ENCODE data around the gene TBX21. TPM values are rescaled to one million over a fixed set of nuclear protein-coding genes. Genes with fewer than 3 reads are reported as not detected.
"Not testable (repeated sequence)": the region's sequence is repeated elsewhere in the genome, so short reads cannot be mapped to it uniquely, and the experiment has no call there.

Gene TBX21
- polyA plus RNA-seq, 1 donor from 2014 or later: 10.0 TPM

DNA sequence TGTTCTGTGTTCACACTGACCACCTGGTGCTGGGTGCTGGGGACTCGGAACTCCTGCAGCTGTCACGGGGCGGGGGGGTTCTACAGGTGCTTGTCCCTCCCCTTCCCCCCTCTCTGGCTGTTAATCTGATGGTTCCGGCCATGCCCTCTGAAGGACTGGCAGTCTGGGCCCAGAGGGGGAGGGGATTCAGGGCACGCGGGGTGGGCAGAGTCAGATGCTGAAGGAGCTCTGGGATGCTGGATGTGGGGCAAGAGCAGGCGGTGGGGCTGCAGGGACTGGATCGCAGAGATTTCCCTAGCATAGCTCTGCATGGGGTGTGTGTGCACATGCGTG is 5.4 kb upstream of the TBX21 start:
- Mint-ChIP-seq H3K27me3 (peaks cover 8% of the 10 kb centered on the region), H3K4me3 (peak overlapping the region in 1 of 4 donors; percentile 16), H3K27ac (no peak overlapping the region), H3K9me3 (no peaks in the 10 kb centered on the region), H3K36me3 (no peaks in the 10 kb centered on the region), H3K4me1 (peaks cover 3 to 9% (median 7%) of the 10 kb centered on the region in 3 donors)

DNA sequence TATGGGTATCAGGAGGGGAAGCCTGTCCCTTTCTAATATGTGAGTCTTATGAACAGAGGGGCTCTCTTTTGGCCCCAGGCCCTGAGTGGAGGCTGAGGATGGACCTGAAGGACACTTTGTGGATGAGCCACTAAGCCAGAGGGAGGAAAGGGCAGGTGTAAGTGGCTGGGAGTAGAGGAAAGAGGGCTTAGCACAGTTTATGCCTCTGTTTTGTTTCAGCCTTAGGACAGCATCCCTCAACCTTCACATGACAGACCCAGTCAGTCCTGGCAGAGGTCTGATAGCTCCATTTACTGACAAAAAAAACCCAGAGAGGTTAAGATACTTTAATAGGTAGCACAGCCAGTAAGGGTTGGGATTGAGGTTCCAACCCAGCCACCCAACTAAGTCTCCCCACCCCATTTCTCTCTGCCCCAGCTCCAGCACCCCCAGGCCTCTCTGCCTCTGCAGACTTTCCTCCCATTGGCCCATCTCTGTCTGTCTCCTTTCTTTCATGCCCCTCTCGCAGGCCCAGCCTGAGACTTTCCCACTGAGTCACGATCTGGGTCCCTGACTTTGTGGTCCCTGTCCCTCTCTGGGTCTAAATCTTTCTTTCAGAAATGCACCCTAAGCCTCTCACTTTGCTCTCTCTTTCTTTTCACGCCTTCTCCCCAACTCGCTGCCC is 4.7 kb upstream of the TBX21 start:
- H3K4me3 Mint-ChIP-seq: peak overlapping the region in 1 of 4 donors; percentile 16
- H3K27me3 Mint-ChIP-seq: peaks cover 5% of the 10 kb centered on the region
- no peaks in the 10 kb centered on the region for H3K9me3 Mint-ChIP-seq
- H3K27ac Mint-ChIP-seq: no peak overlapping the region
- no peaks in the 10 kb centered on the region for H3K36me3 Mint-ChIP-seq
- H3K4me1 Mint-ChIP-seq: peaks cover 3 to 9% (median 9%) of the 10 kb centered on the region in 3 donors

DNA sequence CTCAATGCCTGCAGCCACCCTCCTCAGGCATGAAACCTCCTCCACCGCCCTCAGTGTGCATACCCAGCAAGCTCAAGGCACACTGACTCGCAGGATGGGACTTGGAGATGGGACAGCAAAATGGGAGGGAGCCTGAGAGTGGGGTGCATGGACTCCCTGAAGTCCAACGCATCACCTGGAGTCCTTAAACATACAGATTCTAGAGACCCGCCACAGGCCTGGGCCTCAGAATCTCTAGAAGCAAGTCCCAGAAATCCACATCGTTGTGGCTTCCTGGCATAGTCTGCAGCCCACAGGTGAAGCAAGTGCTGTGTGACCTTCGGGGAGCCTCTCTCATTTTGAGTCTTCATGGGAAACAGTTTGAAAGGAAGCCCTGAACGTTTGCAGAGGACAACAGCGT is 3.6 kb upstream of the TBX21 start:
- H3K9me3 Mint-ChIP-seq: no peaks in the 10 kb centered on the region
- no peak overlapping the region for H3K4me3 Mint-ChIP-seq
- peaks cover 4% of the 10 kb centered on the region for H3K27me3 Mint-ChIP-seq
- no peaks in the 10 kb centered on the region for H3K36me3 Mint-ChIP-seq
- no peak overlapping the region for H3K27ac Mint-ChIP-seq
- H3K4me1 Mint-ChIP-seq: peaks cover 3 to 15% (median 11%) of the 10 kb centered on the region in 3 donors

DNA sequence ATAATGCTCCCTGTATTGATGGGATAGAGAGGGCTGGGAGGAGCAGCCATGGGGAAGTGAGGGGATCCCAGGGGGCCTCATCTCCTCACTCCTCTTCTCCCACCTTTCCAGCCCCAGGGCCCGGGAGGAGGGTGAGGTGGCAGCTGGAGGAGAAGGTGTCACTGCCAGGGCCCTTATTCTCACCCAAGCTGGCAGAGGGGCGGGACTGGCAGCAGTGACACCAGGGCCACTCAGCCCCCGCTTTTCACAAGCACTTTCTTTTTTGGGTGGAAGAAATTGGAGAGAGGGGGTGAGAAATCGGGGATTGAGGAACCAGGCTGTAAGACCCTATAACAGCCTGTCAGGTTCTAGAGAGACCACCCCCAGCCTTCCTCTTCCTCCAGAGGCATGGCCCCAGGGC is 2.4 kb upstream of the TBX21 start:
- Mint-ChIP-seq H3K27me3 (peaks cover 3% of the 10 kb centered on the region), H3K36me3 (no peaks in the 10 kb centered on the region), H3K4me3 (peak overlapping the region in 1 of 4 donors; percentile 63), H3K27ac (peak overlapping the region in 1 of 3 donors; percentile 88), H3K9me3 (no peaks in the 10 kb centered on the region), H3K4me1 (peaks cover 3 to 21% (median 20%) of the 10 kb centered on the region in 3 donors)

DNA sequence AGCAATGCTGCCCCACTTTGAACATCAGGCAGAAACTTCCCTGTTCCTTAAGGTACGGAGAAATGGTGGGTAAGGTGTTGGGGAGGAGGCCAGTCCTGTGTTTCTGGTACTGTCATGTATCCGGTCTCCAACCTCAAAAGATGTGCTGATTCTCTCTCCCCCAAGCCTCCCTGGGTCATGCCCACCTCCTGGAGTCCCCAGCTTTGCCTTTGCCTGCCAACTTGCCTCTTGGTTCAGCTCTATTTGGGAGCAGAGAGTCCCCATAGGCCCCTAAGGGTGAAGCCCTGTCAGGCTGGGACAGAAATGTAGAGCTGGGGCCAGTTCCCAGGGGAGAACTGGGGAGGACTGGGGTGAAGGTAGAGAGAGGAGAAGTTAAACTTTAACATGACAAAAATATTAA is 1.6 kb upstream of the TBX21 start:
- no peaks in the 10 kb centered on the region for H3K36me3 Mint-ChIP-seq
- H3K9me3 Mint-ChIP-seq: no peaks in the 10 kb centered on the region
- H3K4me3 Mint-ChIP-seq: peak overlapping the region in 2 of 4 donors; percentile 41 to 72
- H3K27ac Mint-ChIP-seq: peak overlapping the region in 1 of 3 donors; percentile 88
- no peaks in the 10 kb centered on the region for H3K27me3 Mint-ChIP-seq
- peaks cover 3 to 24% (median 21%) of the 10 kb centered on the region in 3 donors for H3K4me1 Mint-ChIP-seq

DNA sequence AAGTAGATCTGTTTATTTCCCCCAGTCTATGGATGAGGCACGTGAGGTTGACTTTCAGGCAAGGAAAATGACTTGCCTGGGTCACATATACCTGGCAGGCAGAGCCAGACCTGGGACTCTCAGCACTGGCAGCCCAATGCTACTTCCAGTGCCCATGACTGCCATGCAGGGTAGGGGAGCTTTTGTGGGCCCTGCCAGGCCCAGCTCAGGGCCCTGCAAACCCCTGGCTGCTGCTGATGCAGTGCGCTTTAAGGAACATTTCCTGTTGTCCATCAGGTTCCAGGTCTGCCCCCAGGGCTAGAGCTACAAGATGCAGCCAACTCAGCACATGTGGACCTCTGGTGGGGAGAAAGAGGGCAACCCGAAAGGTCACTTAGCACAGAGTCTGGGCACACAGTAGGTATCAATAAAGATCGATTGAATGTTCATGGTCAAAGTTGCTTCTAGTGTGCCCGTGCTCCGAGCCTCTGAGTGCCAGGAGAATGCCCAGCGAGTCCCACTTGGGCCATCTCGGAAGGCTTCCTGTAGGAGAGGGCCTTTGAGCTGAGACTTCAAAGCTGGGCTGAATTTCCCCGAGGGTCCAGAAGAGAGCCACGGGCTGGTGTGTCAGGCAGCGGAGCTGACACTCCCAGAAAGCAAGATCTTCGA is 513 bp upstream of the TBX21 start:
- H3K27ac Mint-ChIP-seq: peak overlapping the region in 2 of 3 donors; percentile 46 to 76
- no peaks in the 10 kb centered on the region for H3K36me3 Mint-ChIP-seq
- H3K9me3 Mint-ChIP-seq: no peaks in the 10 kb centered on the region
- no peaks in the 10 kb centered on the region for H3K27me3 Mint-ChIP-seq
- peaks cover 8 to 30% (median 21%) of the 10 kb centered on the region in 3 donors for H3K4me1 Mint-ChIP-seq
- H3K4me3 Mint-ChIP-seq: peak overlapping the region; percentile 69 to 89 (median 80)

DNA sequence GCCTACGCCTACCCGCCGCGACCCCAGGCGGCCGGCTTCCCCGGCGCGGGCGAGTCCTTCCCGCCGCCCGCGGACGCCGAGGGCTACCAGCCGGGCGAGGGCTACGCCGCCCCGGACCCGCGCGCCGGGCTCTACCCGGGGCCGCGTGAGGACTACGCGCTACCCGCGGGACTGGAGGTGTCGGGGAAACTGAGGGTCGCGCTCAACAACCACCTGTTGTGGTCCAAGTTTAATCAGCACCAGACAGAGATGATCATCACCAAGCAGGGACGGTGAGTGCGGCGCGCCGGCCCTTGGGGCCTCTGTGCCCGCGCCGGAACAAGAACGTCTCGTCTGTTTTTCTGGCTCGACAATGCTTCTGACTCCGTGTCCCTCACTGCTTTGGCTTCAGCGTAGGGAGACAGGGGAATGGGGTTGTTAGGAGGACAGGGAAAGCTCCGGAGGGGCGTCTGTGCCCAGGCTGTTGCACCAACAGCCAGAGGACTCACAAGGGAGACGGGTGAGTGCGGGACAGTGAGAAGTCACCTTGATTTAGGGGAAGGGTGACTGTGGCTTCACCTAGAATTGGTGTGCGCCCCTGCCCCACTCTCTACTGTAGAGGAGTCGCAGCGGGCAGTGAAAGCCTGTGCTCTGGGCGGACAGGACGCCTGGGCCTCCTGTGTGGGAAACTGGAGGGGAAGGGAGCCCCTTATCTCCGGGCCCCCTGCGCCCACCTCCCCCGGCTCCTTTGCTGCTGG is 806 bp downstream of the TBX21 start:
- H3K9me3 Mint-ChIP-seq: no peaks in the 10 kb centered on the region
- H3K27me3 Mint-ChIP-seq: no peaks in the 10 kb centered on the region
- peak overlapping the region; percentile 47 to 97 (median 75) for H3K27ac Mint-ChIP-seq
- peaks cover 8 to 33% (median 21%) of the 10 kb centered on the region in 3 donors for H3K4me1 Mint-ChIP-seq
- peak overlapping the region; percentile 89 to 96 (median 94) for H3K4me3 Mint-ChIP-seq
- H3K36me3 Mint-ChIP-seq: no peaks in the 10 kb centered on the region

DNA sequence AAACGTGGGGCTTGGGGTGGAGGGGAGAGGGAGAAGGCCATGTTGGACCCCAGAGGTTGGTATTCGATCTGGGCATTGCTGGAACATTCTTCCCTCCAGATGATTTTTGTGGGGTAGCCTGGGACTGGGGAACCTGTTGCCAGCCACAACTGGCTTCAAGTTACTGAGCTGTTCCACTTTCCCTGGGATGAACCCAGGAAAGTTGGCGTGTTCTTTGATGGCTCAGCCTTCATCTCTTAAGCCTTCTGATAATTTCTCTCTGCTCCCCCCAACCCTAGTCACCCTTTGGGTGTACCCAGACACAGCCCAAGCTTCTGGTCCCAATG is 2.1 kb downstream of the TBX21 start:
- Mint-ChIP-seq H3K36me3 (no peaks in the 10 kb centered on the region), H3K4me3 (peak overlapping the region; percentile 89 to 96 (median 94)), H3K9me3 (no peaks in the 10 kb centered on the region), H3K27ac (peak overlapping the region; percentile 57 to 97 (median 93)), H3K27me3 (no peaks in the 10 kb centered on the region), H3K4me1 (peaks cover 8 to 35% (median 23%) of the 10 kb centered on the region in 3 donors)

DNA sequence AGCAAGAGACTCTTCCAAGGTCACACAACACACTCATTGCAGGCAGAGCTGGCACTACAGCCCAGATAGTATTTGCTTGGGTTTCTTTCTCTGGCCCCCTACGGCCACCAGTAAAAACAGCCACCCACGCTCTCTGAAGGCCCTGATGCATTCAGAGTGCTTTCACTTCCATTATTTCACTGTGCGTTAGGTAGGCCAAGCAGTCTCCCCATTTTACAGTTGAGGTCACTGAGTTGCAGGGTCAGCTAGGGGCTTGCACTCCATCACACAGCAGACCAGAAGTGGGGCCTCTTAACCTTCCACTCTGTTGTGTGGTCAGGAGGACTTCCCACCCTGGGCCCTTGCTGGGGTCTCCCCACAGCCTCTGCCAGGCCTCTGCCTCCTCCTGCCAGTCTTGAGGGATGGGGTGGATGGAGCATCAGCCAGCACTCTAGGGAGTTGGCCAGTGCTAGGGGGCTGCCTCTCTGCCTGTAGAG is 2.5 kb downstream of the TBX21 start:
- Mint-ChIP-seq H3K36me3 (no peaks in the 10 kb centered on the region), H3K27me3 (no peaks in the 10 kb centered on the region), H3K27ac (peak overlapping the region; percentile 57 to 97 (median 93)), H3K4me3 (peak overlapping the region; percentile 89 to 96 (median 94)), H3K4me1 (peaks cover 8 to 35% (median 23%) of the 10 kb centered on the region in 3 donors), H3K9me3 (no peaks in the 10 kb centered on the region)

DNA sequence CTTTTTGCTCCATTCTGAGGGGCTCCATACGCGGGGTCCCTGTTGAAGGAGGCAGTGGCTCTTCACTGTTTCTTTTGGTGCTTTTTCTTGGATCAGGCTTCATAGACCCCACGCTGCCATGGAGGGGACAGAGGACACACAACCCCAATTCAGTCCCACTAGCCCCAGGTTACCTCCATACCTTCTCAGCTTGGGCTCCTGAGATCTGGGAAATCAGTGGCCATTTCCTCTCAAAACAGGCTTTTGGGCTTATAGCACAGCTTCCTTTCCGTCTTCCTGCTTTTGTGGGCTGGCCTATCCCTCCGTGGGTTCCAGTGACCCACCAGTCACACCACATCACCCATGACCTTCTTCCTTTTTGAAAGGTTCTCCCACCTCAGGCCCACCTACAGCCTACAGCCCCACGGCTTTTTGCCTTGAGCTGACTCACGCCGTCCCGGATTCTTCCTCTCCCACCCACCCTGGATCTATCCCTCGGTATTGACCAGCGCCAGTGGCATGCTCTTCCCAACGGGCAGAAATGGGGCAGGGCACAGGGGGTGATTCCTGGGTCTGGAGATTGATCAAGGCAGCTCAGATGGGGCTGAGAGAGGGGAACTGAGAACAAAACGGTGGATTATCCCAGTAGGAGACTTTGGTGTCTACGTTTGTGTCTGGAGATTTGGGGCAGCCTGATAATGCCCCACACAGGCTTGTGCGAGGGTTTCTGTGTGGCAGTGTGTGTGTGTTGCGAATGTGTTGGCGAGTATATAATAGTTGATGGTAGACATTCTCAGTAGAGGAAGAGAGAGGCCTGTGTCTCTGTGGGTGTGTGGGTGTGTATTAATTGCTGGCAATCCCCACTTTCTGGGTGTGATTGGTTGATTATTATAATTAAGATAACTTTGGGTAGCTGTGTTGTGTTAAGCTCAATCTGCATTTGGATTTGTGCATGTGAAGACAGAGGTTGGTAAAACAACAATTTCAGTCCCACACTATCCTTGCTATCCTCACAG is 3.8 kb downstream of the TBX21 start:
- no peaks in the 10 kb centered on the region for H3K36me3 Mint-ChIP-seq

DNA sequence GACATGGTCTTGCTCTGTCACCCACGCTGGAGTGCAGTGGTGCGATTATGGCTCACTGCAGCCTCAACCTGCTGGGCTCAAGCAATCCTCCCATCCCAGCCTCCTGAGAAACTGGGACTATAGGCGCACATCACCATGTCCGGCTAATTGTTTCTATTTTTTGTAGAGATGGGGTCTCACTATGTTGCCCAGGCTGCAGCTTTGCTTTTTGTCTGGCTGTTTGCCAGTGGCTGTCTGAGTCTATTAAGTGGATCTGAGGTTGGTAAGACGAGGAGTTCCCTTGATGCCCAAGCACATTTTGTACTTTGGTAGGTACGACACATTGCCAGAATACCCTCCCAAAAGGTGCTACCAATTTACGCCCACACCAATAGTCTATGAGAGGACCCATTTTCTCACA is 5.1 kb downstream of the TBX21 start:
- H3K27ac Mint-ChIP-seq: peak overlapping the region in 1 of 3 donors; percentile 39
- peaks cover 1% of the 10 kb centered on the region for H3K27me3 Mint-ChIP-seq
- peak overlapping the region in 1 of 4 donors; percentile 57 for H3K4me3 Mint-ChIP-seq
- no peaks in the 10 kb centered on the region for H3K9me3 Mint-ChIP-seq
- no peaks in the 10 kb centered on the region for H3K36me3 Mint-ChIP-seq
- H3K4me1 Mint-ChIP-seq: peaks cover 5 to 38% (median 20%) of the 10 kb centered on the region in 3 donors

More for the DNA sequence above, 3.8 kb downstream of the TBX21 start:
- Mint-ChIP-seq H3K27me3 (no peaks in the 10 kb centered on the region), H3K9me3 (no peaks in the 10 kb centered on the region), H3K4me1 (peaks cover 7 to 43% (median 26%) of the 10 kb centered on the region in 3 donors), H3K4me3 (peak overlapping the region in 3 of 4 donors; percentile 69 to 89 (median 85)), H3K27ac (peak overlapping the region in 1 of 3 donors; percentile 97)

DNA sequence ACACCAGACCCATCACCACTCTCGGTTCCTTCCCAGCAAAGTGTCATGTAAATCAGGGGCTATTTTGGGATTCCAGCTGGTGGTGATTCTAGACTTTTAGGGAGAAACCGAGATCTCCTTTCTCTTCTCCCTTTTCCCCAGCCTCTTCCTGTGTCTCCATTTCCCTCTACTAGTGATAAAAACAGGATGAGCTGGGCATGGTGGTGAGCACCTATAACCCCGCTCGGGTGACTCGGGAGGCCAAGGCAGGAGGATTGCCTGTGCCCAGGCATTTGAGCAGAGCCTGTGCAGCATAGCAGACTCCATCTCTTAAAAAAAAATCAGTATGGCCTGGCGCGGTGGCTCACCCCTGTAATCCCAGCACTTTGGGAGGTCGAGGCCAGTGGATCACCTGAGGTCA is 6.1 kb downstream of the TBX21 start:
- peak overlapping the region in 1 of 4 donors; percentile 1 for H3K4me3 Mint-ChIP-seq
- H3K4me1 Mint-ChIP-seq: peaks cover 5 to 38% (median 16%) of the 10 kb centered on the region in 3 donors
- no peaks in the 10 kb centered on the region for H3K36me3 Mint-ChIP-seq
- H3K27ac Mint-ChIP-seq: peak overlapping the region in 1 of 3 donors; percentile 78
- peaks cover 4% of the 10 kb centered on the region for H3K27me3 Mint-ChIP-seq
- H3K9me3 Mint-ChIP-seq: no peaks in the 10 kb centered on the region

DNA sequence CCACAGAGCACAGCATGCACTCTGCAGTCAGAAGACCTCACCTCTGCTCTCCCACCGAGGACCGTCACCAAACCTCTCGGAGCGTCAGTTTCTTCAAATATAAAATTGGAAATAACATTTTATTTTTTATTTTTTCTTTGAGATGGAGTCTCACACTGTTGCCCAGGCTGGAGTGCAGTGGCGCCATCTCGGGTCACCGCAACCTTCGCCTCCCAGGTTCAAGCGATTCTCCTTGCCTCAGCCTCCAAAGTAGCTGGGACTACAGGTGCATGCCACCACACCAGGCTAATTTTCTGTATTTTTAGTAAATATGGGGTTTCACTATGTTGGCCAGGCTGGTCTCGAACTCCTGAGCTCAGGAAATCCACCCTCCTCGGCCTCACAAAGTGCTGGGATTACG is 6.9 kb downstream of the TBX21 start:
- H3K27me3 Mint-ChIP-seq, H3K36me3 Mint-ChIP-seq, H3K4me3 Mint-ChIP-seq, H3K9me3 Mint-ChIP-seq: not testable (repeated sequence)
- Mint-ChIP-seq H3K4me1 (peaks cover 5 to 34% (median 12%) of the 10 kb centered on the region in 3 donors), H3K27ac (peak overlapping the region in 1 of 3 donors; percentile 47)

DNA sequence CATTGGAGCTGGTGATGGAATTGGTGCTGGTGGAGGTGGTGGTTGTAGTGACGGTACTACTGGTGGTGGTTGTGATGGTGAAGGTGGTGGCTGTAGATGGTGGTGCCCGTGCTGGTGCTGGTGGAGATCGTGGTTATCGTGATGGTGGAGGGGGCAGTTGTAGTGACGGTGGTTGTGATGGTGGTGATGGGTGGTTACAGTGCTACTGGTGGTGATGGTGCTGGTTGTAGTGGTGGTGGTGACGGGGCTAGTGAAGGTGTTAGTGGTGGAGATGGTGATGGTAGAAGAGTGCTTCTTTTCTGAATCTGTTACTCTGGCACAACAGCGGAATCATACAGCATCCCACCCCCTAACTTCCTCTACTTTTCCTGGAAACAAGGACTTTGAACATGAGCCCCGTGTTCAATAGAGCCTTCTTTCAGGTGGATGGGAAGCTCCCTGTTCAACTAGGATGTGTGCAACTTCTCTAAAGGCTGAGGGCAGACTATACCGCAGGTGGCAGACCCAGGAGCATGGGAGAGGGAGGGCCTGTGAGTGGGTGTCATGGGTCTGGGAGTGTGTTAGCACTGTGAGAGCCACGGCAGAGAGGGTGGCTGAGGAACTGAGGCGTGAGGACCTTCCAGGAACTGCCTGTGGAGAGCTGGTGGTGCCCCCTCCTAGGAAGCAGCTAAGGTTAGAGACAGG is 8.2 kb downstream of the TBX21 start:
- no peaks in the 10 kb centered on the region for H3K36me3 Mint-ChIP-seq

More for the DNA sequence above, 8.2 kb downstream of the TBX21 start:
- peak overlapping the region in 2 of 3 donors; percentile 71 to 94 for H3K27ac Mint-ChIP-seq
- H3K9me3 Mint-ChIP-seq: no peaks in the 10 kb centered on the region
- H3K4me1 Mint-ChIP-seq: peaks cover 5 to 24% (median 8%) of the 10 kb centered on the region in 3 donors
- peak overlapping the region in 3 of 4 donors; percentile 35 to 70 (median 43) for H3K4me3 Mint-ChIP-seq
- peaks cover 4% of the 10 kb centered on the region for H3K27me3 Mint-ChIP-seq

Data from IgD-negative memory B cell (primary cell).